HUDEP-2 (cell line): Measurements from ENCODE around the gene CD34.

Experiments used
- DNase-seq, 76 experiments: peaks; one replicate each; lab custom pipeline; 2025; ENCODE audit not compliant: unreplicated experiment in 76 of 76; lab: John Stamatoyannopoulos, UW

CD34 gene

GRCh38 chr1:207836591-207837347 lies 74.2 kb downstream of the CD34 start:
- no peak for DNase-seq

DNA sequence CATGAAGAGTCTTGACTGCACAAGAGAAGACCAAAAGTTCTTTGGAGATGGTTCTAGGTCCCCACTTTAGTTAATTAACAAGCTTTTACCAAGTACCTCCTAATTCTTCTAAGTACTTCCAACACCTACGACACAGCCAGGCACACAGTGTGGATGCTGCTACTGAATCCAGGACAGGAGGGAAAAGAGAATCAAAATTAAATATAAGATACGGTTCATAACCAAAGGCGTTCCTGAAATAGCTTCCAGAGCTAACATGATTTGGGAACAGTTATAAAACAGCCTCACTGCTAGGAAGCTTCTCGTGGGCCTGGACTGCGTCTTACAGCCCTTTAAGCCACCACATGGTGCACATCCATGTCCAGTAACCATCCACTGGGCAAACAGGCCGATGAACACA lies 75.0 kb downstream of the CD34 start:
- DNase-seq, result no peak

GRCh38 chr1:207833956-207834660 lies 76.8 kb downstream of the CD34 start:
- no peak for DNase-seq

DNA sequence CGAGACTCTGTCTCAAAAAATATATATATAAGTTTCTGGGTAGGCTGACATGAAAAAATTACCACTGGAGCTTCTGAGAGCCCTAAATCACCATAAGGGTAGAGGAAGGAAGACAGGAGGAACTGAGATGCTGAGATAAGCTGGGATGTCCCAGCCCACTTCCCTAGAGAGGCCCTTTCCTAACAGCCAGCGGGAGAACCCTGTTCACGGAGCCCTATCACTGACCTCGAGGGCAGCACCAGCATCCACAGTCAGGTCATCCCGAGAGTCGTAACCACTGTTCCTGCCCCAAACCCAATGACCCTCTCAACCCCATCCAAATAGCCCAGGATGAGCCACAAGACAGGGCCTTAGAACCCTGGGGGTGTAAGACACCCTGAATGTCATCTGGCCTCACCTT lies 77.5 kb downstream of the CD34 start:
- DNase-seq, result no peak

DNA sequence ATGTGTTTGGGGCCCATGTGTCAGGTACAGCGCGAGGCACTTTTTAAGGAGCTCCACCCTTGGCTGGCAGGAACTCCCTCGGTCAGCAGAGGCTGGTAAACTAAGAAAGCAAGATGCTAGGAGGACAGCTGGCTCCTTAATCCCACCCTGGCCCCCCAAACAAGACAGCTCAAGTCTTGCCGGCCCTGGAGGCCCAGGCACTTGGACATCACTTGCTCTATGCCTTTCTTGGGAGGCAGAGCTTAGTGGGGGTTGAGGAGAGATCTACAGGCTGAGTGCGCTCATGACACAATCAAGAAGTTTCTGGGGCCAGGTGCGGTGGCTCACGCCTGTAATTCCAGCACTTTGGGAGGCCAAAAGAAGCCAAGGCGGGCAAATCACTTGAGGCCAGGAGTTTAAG lies 78.1 kb downstream of the CD34 start:
- no peak for DNase-seq

- no peak for DNase-seq
Measured at GRCh38 chr1:207831517-207832327, 79.2 kb downstream of the CD34 start.
